HepG2 (cell line): Measurements from ENCODE around the gene IL27RA. TPM values are rescaled to one million over a fixed set of nuclear protein-coding genes. Genes with fewer than 3 reads are reported as not detected.

Source experiments
- CREBL2 ChIP-seq: sonication (generic); formaldehyde crosslinking; IDR thresholded peaks from 2 replicates; pipeline ENCODE4 v1.8.1; 2023; ENCODE audit warnings: missing genetic modification reagents, mild to moderate bottlenecking, borderline replicate concordance
- KMT2B ChIP-seq: IDR thresholded peaks from 2 replicates; pipeline ENCODE4 v1.6.1; 2016; ENCODE audit warnings: missing genetic modification reagents, missing compliant biosample characterization
- NAIF1 ChIP-seq: sonication (generic); formaldehyde crosslinking; IDR thresholded peaks from 2 replicates; pipeline ENCODE4 v1.5.0; 2020; ENCODE audit warnings: mild to moderate bottlenecking, missing genetic modification reagents, borderline replicate concordance
- NFAT5 ChIP-seq: sonication (generic); formaldehyde crosslinking; IDR thresholded peaks from 2 replicates; pipeline ENCODE4 v1.4.0; 2020; ENCODE audit warnings: missing genetic modification reagents
- NFATC3 ChIP-seq: sonication (generic); formaldehyde crosslinking; IDR thresholded peaks from 2 replicates; pipeline ENCODE4 v1.5.1; 2020; ENCODE audit warnings: mild to moderate bottlenecking, missing genetic modification reagents
- PLSCR1 ChIP-seq: sonication (generic); formaldehyde crosslinking; IDR thresholded peaks from 2 replicates; pipeline ENCODE4 v1.5.0; 2020; ENCODE audit warnings: missing genetic modification reagents, mild to moderate bottlenecking, borderline replicate concordance
- PRDM10 ChIP-seq: sonication (generic); formaldehyde crosslinking; IDR thresholded peaks from 2 replicates; pipeline ENCODE4 v1.4.0; 2020; ENCODE audit warnings: low read depth, missing genetic modification reagents
- SETDB1 ChIP-seq: sonication (generic); formaldehyde crosslinking; IDR thresholded peaks from 2 replicates; pipeline ENCODE4 v1.5.1; 2020; ENCODE audit warnings: missing genetic modification reagents, mild to moderate bottlenecking, borderline replicate concordance
- SPEN ChIP-seq: sonication (generic); formaldehyde crosslinking; IDR thresholded peaks from 2 replicates; pipeline ENCODE4 v1.5.1; 2020; ENCODE audit warnings: low read depth, mild to moderate bottlenecking, missing genetic modification reagents
- TBP ChIP-seq: sonication (generic); formaldehyde crosslinking; IDR thresholded peaks from 2 replicates; pipeline ENCODE4 v1.5.0; 2020; ENCODE audit warnings: missing genetic modification reagents
- TIGD3 ChIP-seq: sonication (generic); formaldehyde crosslinking; IDR thresholded peaks from 2 replicates; pipeline ENCODE4 v1.5.1; 2020; ENCODE audit warnings: mild to moderate bottlenecking, missing genetic modification reagents, borderline replicate concordance
- TOE1 ChIP-seq: sonication (generic); formaldehyde crosslinking; IDR thresholded peaks from 2 replicates; pipeline ENCODE4 v1.4.0; 2020; ENCODE audit warnings: mild to moderate bottlenecking, missing genetic modification reagents
- ZNF335 ChIP-seq: sonication (generic); formaldehyde crosslinking; IDR thresholded peaks from 2 replicates; pipeline ENCODE4 v1.4.0; 2020; ENCODE audit warnings: missing genetic modification reagents
- ZNF512 ChIP-seq: sonication (generic); formaldehyde crosslinking; IDR thresholded peaks from 2 replicates; pipeline ENCODE4 v1.4.0; 2020; ENCODE audit warnings: mild to moderate bottlenecking, missing genetic modification reagents
- polyA plus RNA-seq, 8 experiments: library from polyadenylated mRNA; depleted of rRNA in 3 of 8; stranded (reverse) in 7 of 8; unstranded in 1 of 8; fragments of >200 nt; fragmentation: Illumina TruSeq in 4 of 8; extraction: Trizol in 4 of 8; gene quantifications; 2 replicates each; pipeline versions ENCODE4 v1.2.1 to v1.2.3, GENCODE V29; 2011 to 2016; ENCODE audit warnings: low read depth in 4 of 8, missing spikeins in 1 of 8, mixed read lengths in 1 of 8; ENCODE audit not compliant: insufficient read depth in 1 of 8
- total RNA-seq, 5 experiments: library from RNA; depleted of rRNA; stranded (reverse); fragments of >200 nt; fragmentation: Illumina TruSeq; extraction: Trizol; gene quantifications; 2 replicates each; pipeline ENCODE4 v1.2.3, GENCODE V29; 2016; ENCODE audit warnings: low read depth in 1 of 5

The IL27RA gene
- total and polyA plus RNA-seq, 2 of the 13 experiments (the other 11 are each of a cell fraction or from before 2014, with no cell fraction given): 3.5 to 8.1 TPM

- TF ChIP-seq CREBL2 (CRISPR knock-in tag) (peak; percentile 44; the same call in 1 of the 2 replicates), NFAT5 (CRISPR knock-in tag) (0 out of 2 replicates have a peak, but pooled peaks have one; percentile 5), ZNF512 (CRISPR knock-in tag) (no peak), NAIF1 (no peak), PRDM10 (CRISPR knock-in tag) (peak; percentile 68; the same call in 1 of the 2 replicates), TBP (no peak), SPEN (CRISPR knock-in tag) (peak; percentile 73), TIGD3 (CRISPR knock-in tag) (no peak), NFATC3 (no peak), TOE1 (0 out of 2 replicates have a peak, but pooled peaks have one; percentile 72), KMT2B (CRISPR knock-in tag) (peak; percentile 75), SETDB1 (no peak), ZNF335 (peak; percentile 66; the same call in 1 of the 2 replicates), PLSCR1 (CRISPR knock-in tag) (no peak)
These were observed 24.6 kb upstream of the IL27RA start (continued) for GRCh38 chr19:14006766-14007562.
